ENCODE data around the gene HLA-DQA1.
"Not testable (repeated sequence)": the region's sequence is repeated elsewhere in the genome, so short reads cannot be mapped to it uniquely, and the experiment has no call there.

HLA-DQA1 gene

GRCh38 chr6:32637219-32637880 lies at the start of gene HLA-DQA1:
TSS of gene HLA-DQA1 (plus strand) at chr6:32637406. CDS start at chr6:32637459, 53 bp downstream.
- DNase-seq: no peak

- DNase-seq: no peak
Measured at GRCh38 chr6:32588156-32588555, 49.0 kb upstream of the HLA-DQA1 start.

- no peak for DNase-seq
Measured at GRCh38 chr6:32589596-32590449, 47.4 kb upstream of the HLA-DQA1 start, which contains the start of gene HLA-DRB1. TSS of gene HLA-DRB1 (minus strand) at chr6:32589848. CDS start at chr6:32589742, 106 bp downstream.

GRCh38 chr6:32590713-32591112 lies 46.5 kb upstream of the HLA-DQA1 start:
- DNase-seq: not testable (repeated sequence)

GRCh38 chr6:32597024-32597423 lies 40.2 kb upstream of the HLA-DQA1 start:
- no peak for DNase-seq

- DNase-seq: no peak
Measured at GRCh38 chr6:32602383-32602782, 34.8 kb upstream of the HLA-DQA1 start.

- no peak for DNase-seq
Measured at GRCh38 chr6:32603222-32603621, 34.0 kb upstream of the HLA-DQA1 start.

- DNase-seq: no peak
Measured at GRCh38 chr6:32603888-32604287, 33.3 kb upstream of the HLA-DQA1 start.

- DNase-seq: no peak
Measured at GRCh38 chr6:32604434-32604877, 32.8 kb upstream of the HLA-DQA1 start.

GRCh38 chr6:32607263-32607987 lies 29.8 kb upstream of the HLA-DQA1 start:
- no peak for DNase-seq

GRCh38 chr6:32607988-32608298 lies 29.3 kb upstream of the HLA-DQA1 start:
- no peak for DNase-seq

GRCh38 chr6:32608362-32608761 lies 28.8 kb upstream of the HLA-DQA1 start:
- no peak for DNase-seq

GRCh38 chr6:32609391-32609730 lies 27.8 kb upstream of the HLA-DQA1 start:
- no peak for DNase-seq

GRCh38 chr6:32609731-32610640 lies 27.2 kb upstream of the HLA-DQA1 start:
- DNase-seq: peak; percentile 52

- no peak for DNase-seq
Measured at GRCh38 chr6:32610682-32611296, 26.4 kb upstream of the HLA-DQA1 start.

GRCh38 chr6:32613475-32613874 lies 23.7 kb upstream of the HLA-DQA1 start:
- no peak for DNase-seq

GRCh38 chr6:32614366-32615081 lies 22.7 kb upstream of the HLA-DQA1 start:
- no peak for DNase-seq

GRCh38 chr6:32615885-32616532 lies 21.2 kb upstream of the HLA-DQA1 start:
- DNase-seq: no peak

GRCh38 chr6:32617751-32618150 lies 19.5 kb upstream of the HLA-DQA1 start:
- DNase-seq: no peak

GRCh38 chr6:32621372-32621771 lies 15.8 kb upstream of the HLA-DQA1 start:
- DNase-seq: no peak

All from activated CD8-positive, alpha-beta memory T cell treated with anti-CD3 and anti-CD28 coated beads, Interleukin-2, amount 50 U/mL, for 4 hours (primary cell).